ENCODE results near the gene CHN2. TPM values are rescaled to one million over a fixed set of nuclear protein-coding genes. Genes with fewer than 3 reads are reported as not detected.

Gene CHN2
- polyA plus RNA-seq, 1 of the 3 experiments (the other 2 are of a cell fraction), result 0.02 TPM

- H3K27me3 ChIP-seq (ENCODE audit: insufficient read depth), result no peaks in the 10 kb centered on the region
- CTCF ChIA-PET, result interaction anchor here (0.6 to 4.0 kb wide), 10 partner anchors 20 to 398 kb away, joined by 3 to 34 read pairs (median 4); partner anchors contain the start of gene TRIL
- DNase-seq, result no peak
- H4K20me1 ChIP-seq (ENCODE audit: insufficient read depth), result no peaks in the 10 kb centered on the region
- no peaks in the 10 kb centered on the region for H3K9me2 ChIP-seq
- TF ChIP-seq MEF2A (IDR thresholded peaks at IDR 0.05; ENCODE audit: borderline replicate concordance, low read depth), result no peak
- no peak for TF ChIP-seq NRF1 (IDR thresholded peaks at IDR 0.05; ENCODE audit: low read depth, low read length)
- TF ChIP-seq, protein P1, sequence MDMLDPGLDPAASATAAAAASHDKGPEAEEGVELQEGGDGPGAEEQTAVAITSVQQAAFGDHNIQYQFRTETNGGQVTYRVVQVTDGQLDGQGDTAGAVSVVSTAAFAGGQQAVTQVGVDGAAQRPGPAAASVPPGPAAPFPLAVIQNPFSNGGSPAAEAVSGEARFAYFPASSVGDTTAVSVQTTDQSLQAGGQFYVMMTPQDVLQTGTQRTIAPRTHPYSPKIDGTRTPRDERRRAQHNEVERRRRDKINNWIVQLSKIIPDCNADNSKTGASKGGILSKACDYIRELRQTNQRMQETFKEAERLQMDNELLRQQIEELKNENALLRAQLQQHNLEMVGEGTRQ (IDR thresholded peaks at IDR 0.05; ENCODE audit: borderline replicate concordance, low read depth, low read length), result no peak
- TF ChIP-seq TAF1 (IDR thresholded peaks at IDR 0.05; ENCODE audit: borderline replicate concordance, low read depth, low read length), result no peak
- peak overlapping the region in 1 of 2 experiments; percentile 99; a peak in 2 of 4 replicates for H3K27ac ChIP-seq (ENCODE audit: low read depth in 2 of 2, low read length in 1 of 2)
- H3K9ac ChIP-seq, result no peak overlapping the region
- peaks cover 10 to 38% of the 10 kb centered on the region in 2 experiments; a peak in 3 of 4 replicates for H3K4me1 ChIP-seq (ENCODE audit: control insufficient read depth in 1 of 2, insufficient read depth in 2 of 2, low read depth in 1 of 2, low read length in 1 of 2)
- H3K4me3 ChIP-seq (ENCODE audit: low read depth in 2 of 2, low read length in 1 of 2), result no peak overlapping the region
- no peaks in the 10 kb centered on the region for H3F3A ChIP-seq (replicated peaks; ENCODE audit: insufficient read depth)
- POLR2A ChIA-PET, result interaction anchor here (1.2 to 2.5 kb wide), 2 partner anchors 16 to 38 kb away, joined by 3 to 9 read pairs; no protein-coding TSS in a partner anchor
- H3K9me3 ChIP-seq, result no peaks in the 10 kb centered on the region
- H2AFZ ChIP-seq (ENCODE audit: low read depth), result no peak overlapping the region
- H3K79me2 ChIP-seq (ENCODE audit: insufficient read depth), result no peaks in the 10 kb centered on the region
- H3K4me2 ChIP-seq, result no peak overlapping the region
- H3K36me3 ChIP-seq (replicated peaks in 1 of 2; ENCODE audit: control insufficient read depth in 1 of 2, insufficient read depth in 2 of 2, low read length in 1 of 2), result no peaks in the 10 kb centered on the region
- 36% methylated on average over 2 of the region's 2 CpGs for WGBS (ENCODE audit: low lambda C conversion rate)
Observed at GRCh38 chr7:29320577-29320976, 126.0 kb downstream of the CHN2 start.

DNA sequence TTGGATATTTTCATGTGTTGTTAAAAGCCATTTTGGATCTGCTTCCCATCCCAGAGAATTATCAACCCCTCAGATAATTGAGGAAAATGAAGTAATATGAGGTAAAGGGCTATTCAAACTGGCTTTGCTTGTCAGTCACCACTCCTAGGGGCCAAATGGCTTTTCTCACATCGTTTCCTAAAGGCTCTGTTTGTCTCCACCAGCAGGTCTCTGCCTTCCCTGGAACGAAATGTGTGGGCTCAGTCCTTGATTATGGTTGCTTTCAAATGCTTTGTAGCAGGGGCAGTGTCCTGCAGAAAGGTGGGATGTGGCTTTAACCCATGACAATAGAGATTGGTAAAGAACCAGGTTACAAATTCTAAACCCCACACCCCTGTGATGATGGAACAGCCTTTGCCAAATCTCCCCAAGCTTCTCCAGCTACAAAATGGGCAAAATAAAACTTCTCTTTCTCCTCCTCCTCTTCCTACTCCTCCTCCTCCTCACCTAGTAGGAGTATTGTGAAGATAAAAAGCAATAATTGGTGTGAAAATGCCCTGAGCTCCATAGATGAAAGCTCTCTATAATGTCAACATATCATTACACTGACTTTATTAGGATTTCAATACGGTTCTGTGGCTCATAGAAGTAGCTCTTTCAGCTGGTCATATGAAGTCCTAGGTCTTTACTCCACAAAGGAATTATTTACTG is 127.6 kb downstream of the CHN2 start:
- no peak for DNase-seq
- Histone ChIP-seq H3K9me2 (no peaks in the 10 kb centered on the region), H3K9ac (no peak overlapping the region), H3K36me3 (replicated peaks in 1 of 2; ENCODE audit: control insufficient read depth in 1 of 2, insufficient read depth in 2 of 2, low read length in 1 of 2) (no peaks in the 10 kb centered on the region), H3K27ac (ENCODE audit: low read depth in 2 of 2, low read length in 1 of 2) (peak overlapping the region in 1 of 2 experiments; percentile 18; a peak in 1 of 4 replicates), H3K79me2 (ENCODE audit: insufficient read depth) (no peaks in the 10 kb centered on the region), H3K4me1 (ENCODE audit: control insufficient read depth in 1 of 2, insufficient read depth in 2 of 2, low read depth in 1 of 2, low read length in 1 of 2) (peaks cover 10 to 35% of the 10 kb centered on the region in 2 experiments; a peak in 3 of 4 replicates), H3K27me3 (ENCODE audit: insufficient read depth) (no peaks in the 10 kb centered on the region), H3K4me3 (ENCODE audit: low read depth in 2 of 2, low read length in 1 of 2) (no peak overlapping the region), H2AFZ (ENCODE audit: low read depth) (no peak overlapping the region), H3F3A (replicated peaks; ENCODE audit: insufficient read depth) (no peaks in the 10 kb centered on the region), H3K9me3 (no peaks in the 10 kb centered on the region), H4K20me1 (ENCODE audit: insufficient read depth) (no peaks in the 10 kb centered on the region), H3K4me2 (no peak overlapping the region)
- CTCF ChIA-PET, result interaction anchor here (0.9 to 3.7 kb wide), 7 partner anchors 14 to 401 kb away, joined by 3 to 25 read pairs (median 5); no protein-coding TSS in a partner anchor
- POLR2A ChIA-PET, result no interaction called here
- TF ChIP-seq NRF1 (IDR thresholded peaks at IDR 0.05; ENCODE audit: low read depth, low read length), result no peak
- no peak for TF ChIP-seq RFX5 (IDR thresholded peaks at IDR 0.05; ENCODE audit: low read length)
- no peak for TF ChIP-seq RCOR1 (IDR thresholded peaks at IDR 0.05; ENCODE audit: low read length)
- TF ChIP-seq NFIC (IDR thresholded peaks at IDR 0.05; ENCODE audit: borderline replicate concordance), result no peak
- no peak for TF ChIP-seq IRF3 (IDR thresholded peaks at IDR 0.05; ENCODE audit: low read depth, low read length)
- no peak for TF ChIP-seq JUND (IDR thresholded peaks at IDR 0.05)
- no peak for TF ChIP-seq PBX3 (IDR thresholded peaks at IDR 0.05)
- no peak for TF ChIP-seq RXRA (IDR thresholded peaks at IDR 0.05; ENCODE audit: borderline replicate concordance, low read depth)
- TF ChIP-seq, protein P2, sequence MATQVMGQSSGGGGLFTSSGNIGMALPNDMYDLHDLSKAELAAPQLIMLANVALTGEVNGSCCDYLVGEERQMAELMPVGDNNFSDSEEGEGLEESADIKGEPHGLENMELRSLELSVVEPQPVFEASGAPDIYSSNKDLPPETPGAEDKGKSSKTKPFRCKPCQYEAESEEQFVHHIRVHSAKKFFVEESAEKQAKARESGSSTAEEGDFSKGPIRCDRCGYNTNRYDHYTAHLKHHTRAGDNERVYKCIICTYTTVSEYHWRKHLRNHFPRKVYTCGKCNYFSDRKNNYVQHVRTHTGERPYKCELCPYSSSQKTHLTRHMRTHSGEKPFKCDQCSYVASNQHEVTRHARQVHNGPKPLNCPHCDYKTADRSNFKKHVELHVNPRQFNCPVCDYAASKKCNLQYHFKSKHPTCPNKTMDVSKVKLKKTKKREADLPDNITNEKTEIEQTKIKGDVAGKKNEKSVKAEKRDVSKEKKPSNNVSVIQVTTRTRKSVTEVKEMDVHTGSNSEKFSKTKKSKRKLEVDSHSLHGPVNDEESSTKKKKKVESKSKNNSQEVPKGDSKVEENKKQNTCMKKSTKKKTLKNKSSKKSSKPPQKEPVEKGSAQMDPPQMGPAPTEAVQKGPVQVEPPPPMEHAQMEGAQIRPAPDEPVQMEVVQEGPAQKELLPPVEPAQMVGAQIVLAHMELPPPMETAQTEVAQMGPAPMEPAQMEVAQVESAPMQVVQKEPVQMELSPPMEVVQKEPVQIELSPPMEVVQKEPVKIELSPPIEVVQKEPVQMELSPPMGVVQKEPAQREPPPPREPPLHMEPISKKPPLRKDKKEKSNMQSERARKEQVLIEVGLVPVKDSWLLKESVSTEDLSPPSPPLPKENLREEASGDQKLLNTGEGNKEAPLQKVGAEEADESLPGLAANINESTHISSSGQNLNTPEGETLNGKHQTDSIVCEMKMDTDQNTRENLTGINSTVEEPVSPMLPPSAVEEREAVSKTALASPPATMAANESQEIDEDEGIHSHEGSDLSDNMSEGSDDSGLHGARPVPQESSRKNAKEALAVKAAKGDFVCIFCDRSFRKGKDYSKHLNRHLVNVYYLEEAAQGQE (IDR thresholded peaks at IDR 0.05; ENCODE audit: low read depth, low read length), result no peak
- no peak for TF ChIP-seq SIN3A (IDR thresholded peaks at IDR 0.05; ENCODE audit: borderline replicate concordance, low read depth, low read length)
- no peak for TF ChIP-seq ELF1 (IDR thresholded peaks at IDR 0.05)
- no peak for TF ChIP-seq FOSL2 (IDR thresholded peaks at IDR 0.05; ENCODE audit: borderline replicate concordance, low read depth)
- TF ChIP-seq SMC3 (IDR thresholded peaks at IDR 0.05; ENCODE audit: low read depth, low read length), result no peak
- TF ChIP-seq CHD2 (IDR thresholded peaks at IDR 0.05; ENCODE audit: low read length, partially characterized antibody), result no peak
- TF ChIP-seq, protein P3, sequence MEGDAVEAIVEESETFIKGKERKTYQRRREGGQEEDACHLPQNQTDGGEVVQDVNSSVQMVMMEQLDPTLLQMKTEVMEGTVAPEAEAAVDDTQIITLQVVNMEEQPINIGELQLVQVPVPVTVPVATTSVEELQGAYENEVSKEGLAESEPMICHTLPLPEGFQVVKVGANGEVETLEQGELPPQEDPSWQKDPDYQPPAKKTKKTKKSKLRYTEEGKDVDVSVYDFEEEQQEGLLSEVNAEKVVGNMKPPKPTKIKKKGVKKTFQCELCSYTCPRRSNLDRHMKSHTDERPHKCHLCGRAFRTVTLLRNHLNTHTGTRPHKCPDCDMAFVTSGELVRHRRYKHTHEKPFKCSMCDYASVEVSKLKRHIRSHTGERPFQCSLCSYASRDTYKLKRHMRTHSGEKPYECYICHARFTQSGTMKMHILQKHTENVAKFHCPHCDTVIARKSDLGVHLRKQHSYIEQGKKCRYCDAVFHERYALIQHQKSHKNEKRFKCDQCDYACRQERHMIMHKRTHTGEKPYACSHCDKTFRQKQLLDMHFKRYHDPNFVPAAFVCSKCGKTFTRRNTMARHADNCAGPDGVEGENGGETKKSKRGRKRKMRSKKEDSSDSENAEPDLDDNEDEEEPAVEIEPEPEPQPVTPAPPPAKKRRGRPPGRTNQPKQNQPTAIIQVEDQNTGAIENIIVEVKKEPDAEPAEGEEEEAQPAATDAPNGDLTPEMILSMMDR (IDR thresholded peaks at IDR 0.05), result no peak
- WGBS (ENCODE audit: low lambda C conversion rate), result 19% methylated on average over 3 of the region's 3 CpGs
